ENCODE results near the gene P2RX6. TPM values are rescaled to one million over a fixed set of nuclear protein-coding genes. Genes with fewer than 3 reads are reported as not detected.

The P2RX6 gene
- total RNA-seq, 1 experiment from 2014 or later = 0.46 TPM

DNA sequence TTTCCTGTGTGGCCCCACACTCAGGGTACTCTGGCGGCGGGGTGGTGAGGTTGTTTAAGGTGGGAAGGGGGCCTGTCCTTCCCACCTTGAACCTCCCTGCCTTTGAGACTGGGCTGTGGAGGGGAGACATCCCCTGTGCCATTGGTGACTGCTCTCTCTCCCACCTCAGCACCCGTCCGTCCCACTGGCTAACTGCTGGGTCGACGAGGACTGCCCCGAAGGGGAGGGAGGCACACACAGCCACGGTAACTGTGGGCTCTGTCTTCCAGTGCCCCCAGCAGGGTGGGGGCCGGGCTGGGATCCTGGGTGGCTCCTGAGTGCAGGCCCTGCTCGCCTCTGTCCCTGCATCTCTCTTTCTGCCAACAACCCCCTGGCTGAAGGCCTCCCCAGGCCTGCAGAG lies 7.5 kb downstream of the P2RX6 start:
- Histone ChIP-seq H3K4me1 (ENCODE audit: control insufficient read depth, insufficient read depth, low read length) (no peaks in the 10 kb centered on the region), H3K9me3 (ENCODE audit: control insufficient read depth, insufficient read depth, low read depth, low read length) (no peaks in the 10 kb centered on the region), H3K27me3 (ENCODE audit: control insufficient read depth, insufficient read depth, low read length) (no peaks in the 10 kb centered on the region), H3K4me3 (ENCODE audit: low read depth in 2 of 2, low read length in 2 of 2) (no peak overlapping the region), H3K27ac (ENCODE audit: low read length) (no peak overlapping the region), H3K36me3 (ENCODE audit: control insufficient read depth, insufficient read depth, low read length) (no peaks in the 10 kb centered on the region)
- no peak for TF ChIP-seq TCF7L2 (IDR thresholded peaks at IDR 0.05; ENCODE audit: low read depth, low read length)
- TF ChIP-seq, protein P1, sequence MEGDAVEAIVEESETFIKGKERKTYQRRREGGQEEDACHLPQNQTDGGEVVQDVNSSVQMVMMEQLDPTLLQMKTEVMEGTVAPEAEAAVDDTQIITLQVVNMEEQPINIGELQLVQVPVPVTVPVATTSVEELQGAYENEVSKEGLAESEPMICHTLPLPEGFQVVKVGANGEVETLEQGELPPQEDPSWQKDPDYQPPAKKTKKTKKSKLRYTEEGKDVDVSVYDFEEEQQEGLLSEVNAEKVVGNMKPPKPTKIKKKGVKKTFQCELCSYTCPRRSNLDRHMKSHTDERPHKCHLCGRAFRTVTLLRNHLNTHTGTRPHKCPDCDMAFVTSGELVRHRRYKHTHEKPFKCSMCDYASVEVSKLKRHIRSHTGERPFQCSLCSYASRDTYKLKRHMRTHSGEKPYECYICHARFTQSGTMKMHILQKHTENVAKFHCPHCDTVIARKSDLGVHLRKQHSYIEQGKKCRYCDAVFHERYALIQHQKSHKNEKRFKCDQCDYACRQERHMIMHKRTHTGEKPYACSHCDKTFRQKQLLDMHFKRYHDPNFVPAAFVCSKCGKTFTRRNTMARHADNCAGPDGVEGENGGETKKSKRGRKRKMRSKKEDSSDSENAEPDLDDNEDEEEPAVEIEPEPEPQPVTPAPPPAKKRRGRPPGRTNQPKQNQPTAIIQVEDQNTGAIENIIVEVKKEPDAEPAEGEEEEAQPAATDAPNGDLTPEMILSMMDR (IDR thresholded peaks at IDR 0.05) = no peak
- no peak for TF ChIP-seq SIN3A (IDR thresholded peaks at IDR 0.05; ENCODE audit: borderline replicate concordance, insufficient read depth, low read depth, low read length)
- TF ChIP-seq POLR2AphosphoS5 (IDR thresholded peaks at IDR 0.05; ENCODE audit: low read depth, low read length) = no peak
- TF ChIP-seq REST (IDR thresholded peaks at IDR 0.05; ENCODE audit: insufficient read depth in 1 of 2, low read depth in 2 of 2, low read length in 1 of 2) = no peak
- ChIA-PET CTCF (no interaction called here), POLR2A (no interaction called here)
- DNase-seq (ENCODE audit: low read depth, low spot score) (no peak), ATAC-seq (no peak)
- BruUV-seq (replicated peaks) = no TSS peak
- in situ Hi-C loops (cut with HindIII; ENCODE audit: low pct_unique_long_range_greater_than_20kb, low sequenced_read_pairs) (no loop called here), intact Hi-C loops (cut with micrococcal nuclease; ENCODE audit: unreplicated experiment) (no loop called here)

DNA sequence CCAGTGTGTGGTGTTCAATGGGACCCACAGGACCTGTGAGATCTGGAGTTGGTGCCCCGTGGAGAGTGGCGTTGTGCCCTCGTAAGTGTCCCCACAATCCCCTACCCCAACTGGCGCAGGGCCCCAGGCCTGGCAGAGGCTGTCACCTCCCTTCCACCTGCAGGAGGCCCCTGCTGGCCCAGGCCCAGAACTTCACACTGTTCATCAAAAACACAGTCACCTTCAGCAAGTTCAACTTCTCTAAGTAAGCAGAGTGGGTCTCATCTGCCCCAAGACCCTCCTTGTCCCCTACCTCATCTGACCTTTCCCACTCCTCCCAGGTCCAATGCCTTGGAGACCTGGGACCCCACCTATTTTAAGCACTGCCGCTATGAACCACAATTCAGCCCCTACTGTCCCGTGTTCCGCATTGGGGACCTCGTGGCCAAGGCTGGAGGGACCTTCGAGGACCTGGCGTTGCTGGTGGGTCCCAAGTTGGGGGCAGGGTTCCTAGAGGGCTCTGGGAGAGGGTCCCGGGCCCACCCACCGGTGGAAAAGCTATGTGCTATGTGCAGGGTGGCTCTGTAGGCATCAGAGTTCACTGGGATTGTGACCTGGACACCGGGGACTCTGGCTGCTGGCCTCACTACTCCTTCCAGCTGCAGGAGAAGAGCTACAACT lies 8.1 kb downstream of the P2RX6 start:
- in situ Hi-C loops (cut with HindIII; ENCODE audit: low pct_unique_long_range_greater_than_20kb, low sequenced_read_pairs) = no loop called here
- ChIA-PET POLR2A (no interaction called here), CTCF (no interaction called here)
- no peak for DNase-seq (ENCODE audit: low read depth, low spot score)
- BruUV-seq (replicated peaks) = no TSS peak
- Histone ChIP-seq H3K27ac (ENCODE audit: low read length) (no peak overlapping the region), H3K36me3 (ENCODE audit: control insufficient read depth, insufficient read depth, low read length) (no peaks in the 10 kb centered on the region), H3K4me1 (ENCODE audit: control insufficient read depth, insufficient read depth, low read length) (no peaks in the 10 kb centered on the region), H3K4me3 (ENCODE audit: low read depth in 2 of 2, low read length in 2 of 2) (no peak overlapping the region), H3K27me3 (ENCODE audit: control insufficient read depth, insufficient read depth, low read length) (no peaks in the 10 kb centered on the region), H3K9me3 (ENCODE audit: control insufficient read depth, insufficient read depth, low read depth, low read length) (no peaks in the 10 kb centered on the region)
- intact Hi-C loops (cut with micrococcal nuclease; ENCODE audit: unreplicated experiment) = no loop called here
- TF ChIP-seq, protein P1 (IDR thresholded peaks at IDR 0.05) = no peak
- no peak for TF ChIP-seq SIN3A (IDR thresholded peaks at IDR 0.05; ENCODE audit: borderline replicate concordance, insufficient read depth, low read depth, low read length)
- ATAC-seq = no peak

Measured in Panc1 (cell line).